HTR-8/SVneo (cell line): ENCODE data around the gene KLC4.
A peak's percentile ranks its signal among the peaks of the same experiment; 100 is the strongest.
"Not testable (repeated sequence)": the region's sequence is repeated elsewhere in the genome, so short reads cannot be mapped to it uniquely, and the experiment has no call there.

Experiments used
- DNase-seq: peaks from one replicate; pipeline ENCODE4 v3.0.0; 2011; ENCODE audit warnings: low spot score, mixed read lengths; ENCODE audit not compliant: insufficient read length
- FAIRE-seq: peaks from 2 replicates; lab custom pipeline; 2011; peaks lifted over from hg19 to GRCh38; lab: Jason Lieb, UNC

The KLC4 gene

DNA sequence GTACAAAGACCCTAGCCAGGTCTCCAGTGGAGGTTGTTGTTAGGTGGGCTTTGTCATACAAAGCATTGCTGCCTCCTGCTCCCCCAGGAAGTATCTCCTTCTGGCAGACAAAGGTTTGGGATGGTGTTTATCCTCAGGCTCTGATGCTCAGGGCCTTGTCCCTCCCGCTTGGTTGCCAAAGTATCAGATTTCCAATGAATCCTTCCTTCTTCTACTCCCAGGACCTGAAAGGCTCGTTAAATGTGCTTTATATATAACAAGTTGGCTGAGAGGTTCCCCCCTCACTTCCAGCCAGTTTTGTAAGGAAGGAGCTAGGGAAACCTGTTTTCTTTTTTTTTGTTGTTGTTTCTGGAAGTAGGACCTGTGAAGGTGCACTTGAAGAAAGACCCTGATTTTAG, 31.1 kb downstream of the KLC4 start:
- DNase-seq (no peak), FAIRE-seq (no peak)

DNA sequence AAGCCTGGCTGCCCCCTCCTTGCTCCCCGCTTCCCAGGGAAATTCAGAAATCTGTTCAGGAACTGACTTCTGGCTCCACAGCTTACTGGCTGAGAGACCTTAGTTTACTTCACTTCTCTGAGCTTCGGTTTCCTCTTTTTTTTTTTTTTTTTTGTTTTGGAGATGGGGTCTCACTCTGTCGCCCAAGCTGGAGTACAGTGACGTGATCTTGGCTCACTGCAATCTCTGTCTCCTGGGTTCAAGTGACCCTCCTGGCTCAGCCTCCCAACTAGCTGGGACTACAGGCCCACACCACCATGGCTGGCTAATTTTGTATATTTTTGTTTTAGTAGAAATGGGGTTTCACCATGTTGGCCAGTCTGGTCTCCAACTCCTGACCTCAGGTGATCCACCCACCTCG, 31.6 kb downstream of the KLC4 start:
- FAIRE-seq: no peak
- no peak for DNase-seq

GRCh38 chr6:43091436-43091991, 32.1 kb downstream of the KLC4 start:
- no peak for DNase-seq
- no peak for FAIRE-seq

DNA sequence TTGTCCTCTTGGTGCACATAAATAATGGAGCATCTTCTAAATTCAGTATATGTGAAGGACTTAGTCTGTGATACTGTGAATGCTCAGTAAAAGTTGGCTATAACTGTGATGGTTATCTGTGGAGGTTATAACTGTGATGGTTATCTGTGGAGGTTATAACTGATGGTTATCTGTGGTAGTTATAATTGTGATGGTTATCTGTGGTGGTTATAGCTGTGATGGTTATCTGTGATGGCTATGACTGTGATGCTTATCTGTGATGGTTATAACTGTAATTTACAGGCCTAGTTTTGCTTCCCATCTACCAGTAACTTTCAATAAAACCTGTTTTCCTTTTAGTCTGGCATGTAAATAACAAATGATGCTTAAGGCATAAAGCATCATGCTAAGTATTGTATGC, 33.2 kb downstream of the KLC4 start:
- FAIRE-seq: no peak

GRCh38 chr6:43093436-43094289, 34.2 kb downstream of the KLC4 start:
- FAIRE-seq (no peak), DNase-seq (no peak)

More for the DNA sequence above, 33.2 kb downstream of the KLC4 start:
- DNase-seq: no peak

DNA sequence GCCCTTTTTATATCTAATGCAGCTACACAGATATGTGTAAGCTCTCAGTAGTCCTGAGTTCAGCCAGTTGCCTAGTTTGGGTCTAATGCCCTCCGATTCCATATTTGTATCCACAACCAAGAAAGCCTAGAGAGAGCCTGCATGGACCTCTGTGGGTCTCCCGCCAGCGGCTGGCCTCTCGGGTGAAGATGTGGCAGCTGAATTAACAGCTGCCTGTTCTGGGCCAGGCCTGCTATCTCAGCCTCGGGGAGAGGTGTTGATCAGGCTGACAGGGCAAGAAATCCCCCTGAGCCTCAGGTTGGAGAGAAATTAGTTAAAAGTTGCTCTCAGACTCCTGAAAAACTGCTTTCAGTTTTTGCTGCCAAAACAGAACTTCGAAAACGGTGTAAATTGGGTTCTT, 36.5 kb downstream of the KLC4 start:
- DNase-seq: no peak

DNA sequence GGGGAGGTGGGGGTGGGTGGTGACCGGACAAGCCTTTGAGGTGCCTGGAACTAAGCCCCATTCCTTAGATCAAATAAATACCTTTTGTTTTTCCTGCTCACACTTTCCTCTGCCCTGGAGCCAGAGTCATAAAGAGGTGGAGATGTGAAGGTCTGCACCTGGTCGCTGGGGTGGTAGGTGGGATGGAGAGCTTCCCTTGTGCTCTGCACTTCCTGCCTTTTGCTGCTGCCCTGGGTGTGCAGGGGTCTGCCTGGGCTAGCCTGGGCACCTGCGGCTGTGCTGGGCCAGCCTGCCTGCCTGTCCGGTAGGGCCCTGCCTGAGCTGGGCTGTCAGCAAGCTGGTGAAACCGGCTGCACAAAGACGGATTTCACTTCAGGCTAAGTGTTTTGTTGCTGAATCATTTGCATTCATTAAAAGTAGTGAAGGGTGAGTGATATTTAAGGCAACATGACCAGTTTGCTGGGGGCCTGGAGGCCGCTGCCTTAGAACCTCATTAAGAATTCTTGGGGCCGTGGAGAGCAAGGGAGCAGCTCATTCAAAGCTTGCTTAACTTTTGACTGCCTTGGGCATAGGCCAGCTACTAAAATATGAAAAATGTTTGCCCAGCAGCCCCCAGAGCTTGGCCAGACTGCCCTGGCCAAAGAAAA, 37.1 kb downstream of the KLC4 start:
- FAIRE-seq (peak; percentile 33), DNase-seq (no peak)

More for the DNA sequence above, 36.5 kb downstream of the KLC4 start:
- no peak for FAIRE-seq

DNA sequence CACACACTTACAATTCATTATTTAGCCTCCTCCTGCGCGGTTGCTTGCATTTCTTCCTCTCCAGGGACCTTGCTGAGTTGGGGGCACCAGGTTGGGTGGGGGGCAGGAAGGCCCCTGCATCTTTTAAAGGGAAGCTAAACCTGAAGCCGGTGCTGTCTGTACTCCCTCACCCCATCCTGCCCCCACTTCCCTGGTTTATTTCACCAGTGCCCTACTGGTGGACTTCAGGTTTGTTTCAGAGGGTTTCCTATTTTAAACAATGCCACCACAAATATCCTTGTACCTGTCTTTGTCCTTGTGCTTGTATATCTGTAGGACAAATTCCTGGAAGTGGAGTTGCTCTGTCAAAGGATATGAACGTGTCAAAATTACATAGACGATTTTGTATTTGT, 37.7 kb downstream of the KLC4 start:
- FAIRE-seq: no peak

DNA sequence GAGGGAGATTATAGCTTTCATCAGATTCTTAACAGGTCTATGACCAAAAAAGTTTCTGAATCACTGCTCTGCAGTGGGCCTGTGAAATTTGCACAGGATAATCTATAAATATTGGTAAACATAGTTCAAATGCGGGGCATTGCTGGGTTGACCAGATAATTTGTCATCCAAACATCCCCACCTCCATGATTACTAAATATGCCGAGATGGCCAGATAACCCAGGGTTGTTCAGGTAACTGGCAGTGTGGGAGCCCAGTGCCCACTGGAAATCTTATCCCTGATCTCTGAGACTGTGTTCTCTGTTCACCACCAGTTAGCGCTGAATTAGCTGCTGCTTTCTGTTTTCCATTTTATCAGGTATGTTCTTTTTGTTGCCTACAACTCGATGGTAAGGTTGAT, 38.1 kb downstream of the KLC4 start:
- FAIRE-seq (no peak), DNase-seq (no peak)

More for the DNA sequence above, 37.7 kb downstream of the KLC4 start:
- no peak for DNase-seq

GRCh38 chr6:43101497-43101896, 42.1 kb downstream of the KLC4 start:
- FAIRE-seq: no peak

GRCh38 chr6:43103253-43103876, 43.9 kb downstream of the KLC4 start:
- FAIRE-seq (no peak), DNase-seq (no peak)

More at GRCh38 chr6:43101497-43101896, 42.1 kb downstream of the KLC4 start:
- no peak for DNase-seq

GRCh38 chr6:43105538-43106222, 46.2 kb downstream of the KLC4 start:
- no peak for FAIRE-seq
- no peak for DNase-seq

DNA sequence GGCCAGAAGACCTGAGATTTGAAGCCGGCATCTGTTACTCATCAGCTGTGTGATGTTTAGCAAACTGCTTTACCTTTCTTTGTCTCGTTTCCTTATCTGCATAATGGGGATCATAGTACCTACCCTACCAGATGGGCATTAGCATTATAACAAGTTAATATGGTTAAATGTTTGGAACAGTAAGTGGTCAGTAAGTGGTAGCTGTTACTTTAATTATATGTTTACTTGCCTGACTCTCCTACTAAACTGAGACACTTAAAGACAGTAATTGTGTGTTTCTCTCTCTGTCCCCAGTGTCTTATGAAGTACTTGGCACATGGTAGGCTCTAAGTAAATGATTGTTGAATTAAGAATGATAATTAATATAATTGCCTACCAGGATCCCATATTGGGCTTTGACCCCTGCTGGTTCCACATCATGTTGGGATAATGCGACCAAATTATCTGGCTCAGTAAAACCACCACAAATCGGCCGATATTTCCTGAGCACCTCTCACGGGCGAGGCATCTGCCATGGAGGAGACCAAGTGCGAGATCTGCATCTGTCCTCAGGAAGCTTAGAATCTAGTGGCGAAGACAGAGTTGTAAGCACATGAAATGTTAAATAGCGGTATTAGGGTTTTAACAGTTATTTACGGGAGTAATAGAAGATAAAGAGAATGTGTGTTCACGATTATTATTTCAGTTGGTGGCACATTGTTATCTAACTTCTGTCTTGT, 48.1 kb downstream of the KLC4 start:
- no peak for FAIRE-seq
- no peak for DNase-seq

- FAIRE-seq: no peak
- DNase-seq: no peak
Measured at GRCh38 chr6:43113431-43114260, 54.2 kb downstream of the KLC4 start.

DNA sequence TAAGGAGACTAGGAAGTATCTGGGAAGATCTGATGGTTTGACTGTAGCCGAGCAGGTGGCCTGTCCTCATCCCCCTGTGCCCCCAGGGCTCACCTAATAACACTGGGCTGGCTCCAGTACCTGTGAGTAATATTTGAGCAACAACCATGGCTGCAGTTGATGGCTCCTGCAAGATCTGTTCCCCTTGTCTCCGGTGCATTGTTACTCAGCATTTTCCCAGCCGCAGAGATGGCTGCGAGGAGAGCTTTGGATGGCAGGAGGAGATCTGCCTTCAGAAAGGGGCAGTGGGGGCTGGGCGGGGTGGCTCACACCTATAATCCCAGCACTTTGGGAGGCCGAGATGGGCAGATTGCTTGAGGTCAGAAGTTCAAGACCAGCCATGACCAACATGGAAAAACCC, 55.9 kb downstream of the KLC4 start:
- FAIRE-seq (no peak), DNase-seq (no peak)

- DNase-seq, FAIRE-seq: not testable (repeated sequence)
Measured at GRCh38 chr6:43117466-43117865, 58.0 kb downstream of the KLC4 start.

DNA sequence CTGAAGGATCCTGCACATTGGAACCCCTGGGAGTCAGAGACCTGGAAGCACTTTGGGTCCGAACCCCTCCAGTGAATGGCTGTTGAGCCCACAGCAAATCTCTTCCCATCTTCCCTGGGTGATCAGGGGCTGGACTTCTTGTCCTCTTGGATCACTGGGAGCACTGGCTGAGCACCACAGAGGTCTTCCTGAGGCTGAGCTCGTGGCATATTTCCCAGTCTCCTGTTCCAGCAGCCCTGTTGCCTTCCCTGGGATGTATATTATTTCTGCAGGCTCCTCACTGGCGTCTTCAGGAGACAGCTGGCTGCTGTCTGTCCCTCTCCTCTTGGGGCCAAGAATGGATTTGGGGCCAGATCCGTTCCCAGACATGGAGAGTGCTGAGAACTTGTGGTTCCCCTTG, 60.1 kb downstream of the KLC4 start:
- DNase-seq: no peak
- no peak for FAIRE-seq

- DNase-seq: no peak
- FAIRE-seq: peak; percentile 55
Measured at GRCh38 chr6:43120101-43120763, 60.8 kb downstream of the KLC4 start.
